Measurements from ENCODE around the gene WWTR1. TPM values are rescaled to one million over a fixed set of nuclear protein-coding genes. Genes with fewer than 3 reads are reported as not detected.

Gene WWTR1
- total and polyA plus RNA-seq, 2 donors from 2014 or later: 23.3 to 117 TPM

DNA sequence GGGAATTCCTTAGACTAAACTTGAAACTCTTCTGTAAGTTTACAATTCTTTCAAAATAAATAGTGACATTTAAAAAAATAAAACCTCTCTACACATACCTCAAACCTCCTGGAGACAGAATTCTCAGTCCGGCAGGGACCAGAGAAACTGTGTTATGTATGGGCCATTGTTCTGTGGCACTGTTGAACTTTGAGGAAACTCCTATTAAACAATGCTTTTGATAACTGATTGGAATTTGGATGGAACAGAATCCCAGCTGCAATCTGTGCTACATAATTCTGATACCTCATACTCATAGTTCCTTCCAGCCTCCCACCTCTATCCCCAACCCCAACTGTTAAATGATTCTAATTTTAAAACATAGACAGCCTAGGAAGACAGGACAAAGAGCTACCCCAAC, 98.3 kb downstream of the WWTR1 start:
- H3K9me3 ChIP-seq (ENCODE audit: control insufficient read depth in 2 of 3, insufficient read depth in 1 of 3, low read length in 3 of 3): no peaks in the 10 kb centered on the region
- H3K27me3 ChIP-seq (ENCODE audit: control insufficient read depth, insufficient read depth, low read length): no peaks in the 10 kb centered on the region
- H3K9ac ChIP-seq (ENCODE audit: low read length in 3 of 3): no peak overlapping the region
- DNase-seq: no peak
- peaks cover 0 to 10% (median 4%) of the 10 kb centered on the region in 3 donors for H3K4me1 ChIP-seq (ENCODE audit: control insufficient read depth in 2 of 3, insufficient read depth in 2 of 3, low read depth in 1 of 3, low read length in 3 of 3)
- TF ChIP-seq CTCF (IDR thresholded peaks at IDR 0.05; ENCODE audit: borderline replicate concordance, extremely low read depth, insufficient read depth): no peak
- no peak overlapping the region for H3K4me3 ChIP-seq (ENCODE audit: low read length in 3 of 3)
- no peaks in the 10 kb centered on the region for H3K36me3 ChIP-seq (ENCODE audit: control insufficient read depth in 2 of 3, insufficient read depth in 3 of 3, low read length in 3 of 3)
- no peak for FAIRE-seq
- no peak overlapping the region for H3K27ac ChIP-seq (ENCODE audit: low read depth in 2 of 2, low read length in 2 of 2)
- intact Hi-C loops (cut with DNase I): no loop called here

GRCh38 chr3:149555927-149556326, 101.9 kb downstream of the WWTR1 start:
- intact Hi-C loops (cut with DNase I): no loop called here
- H3K9me3 ChIP-seq (ENCODE audit: control insufficient read depth in 2 of 3, insufficient read depth in 1 of 3, low read length in 3 of 3): no peaks in the 10 kb centered on the region
- no peaks in the 10 kb centered on the region for H3K27me3 ChIP-seq (ENCODE audit: control insufficient read depth, insufficient read depth, low read length)
- DNase-seq: no peak
- H3K27ac ChIP-seq (ENCODE audit: low read depth in 2 of 2, low read length in 2 of 2): peak overlapping the region in 1 of 2 donors; percentile 42
- no peak for TF ChIP-seq CTCF (IDR thresholded peaks at IDR 0.05; ENCODE audit: borderline replicate concordance, extremely low read depth, insufficient read depth)
- H3K9ac ChIP-seq (ENCODE audit: low read length in 3 of 3): no peak overlapping the region
- H3K4me3 ChIP-seq (ENCODE audit: low read length in 3 of 3): no peak overlapping the region
- no peaks in the 10 kb centered on the region for H3K36me3 ChIP-seq (ENCODE audit: control insufficient read depth in 2 of 3, insufficient read depth in 3 of 3, low read length in 3 of 3)
- FAIRE-seq: no peak
- peaks cover 0 to 23% (median 18%) of the 10 kb centered on the region in 3 donors for H3K4me1 ChIP-seq (ENCODE audit: control insufficient read depth in 2 of 3, insufficient read depth in 2 of 3, low read depth in 1 of 3, low read length in 3 of 3)

DNA sequence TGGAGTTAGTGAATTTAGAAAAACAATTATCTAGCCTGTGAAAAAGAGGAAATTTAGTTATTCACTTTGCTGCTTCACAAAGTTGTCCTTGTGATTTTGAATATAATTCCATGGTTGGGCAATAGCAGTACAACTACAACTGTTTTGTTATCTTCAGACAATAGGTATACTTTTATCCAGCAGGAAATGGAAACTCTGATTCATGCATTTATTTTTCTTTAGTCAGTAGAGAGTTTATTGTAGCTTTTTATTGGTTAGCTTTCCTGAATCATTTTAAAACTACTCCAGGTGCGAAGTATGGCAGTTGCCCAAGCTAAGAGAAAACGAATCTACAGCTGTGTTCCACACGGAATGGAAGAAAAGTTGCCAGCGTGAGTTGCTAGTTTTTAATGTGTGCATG, 103.0 kb downstream of the WWTR1 start:
- Histone ChIP-seq H3K4me3 (ENCODE audit: low read length in 3 of 3) (no peak overlapping the region), H3K9ac (ENCODE audit: low read length in 3 of 3) (no peak overlapping the region), H3K36me3 (ENCODE audit: control insufficient read depth in 2 of 3, insufficient read depth in 3 of 3, low read length in 3 of 3) (no peaks in the 10 kb centered on the region), H3K27ac (ENCODE audit: low read depth in 2 of 2, low read length in 2 of 2) (no peak overlapping the region), H3K4me1 (ENCODE audit: control insufficient read depth in 2 of 3, insufficient read depth in 2 of 3, low read depth in 1 of 3, low read length in 3 of 3) (peaks cover 0 to 23% (median 18%) of the 10 kb centered on the region in 3 donors), H3K9me3 (ENCODE audit: control insufficient read depth in 2 of 3, insufficient read depth in 1 of 3, low read length in 3 of 3) (no peaks in the 10 kb centered on the region), H3K27me3 (ENCODE audit: control insufficient read depth, insufficient read depth, low read length) (no peaks in the 10 kb centered on the region)
- intact Hi-C loops (cut with DNase I): no loop called here
- DNase-seq (peak in 1 of 5 donors; percentile 39), FAIRE-seq (no peak)
- no peak for TF ChIP-seq CTCF (IDR thresholded peaks at IDR 0.05; ENCODE audit: borderline replicate concordance, extremely low read depth, insufficient read depth)
